Fibroblast of lung (primary cell): ENCODE data around the gene MRPL14.

Experiments
- EZH2 ChIP-seq: IDR thresholded peaks from 2 replicates; pipeline ENCODE4 v1.5.1; 2012; ENCODE audit warnings: low read length, control low read depth, mild to moderate bottlenecking; ENCODE audit errors: missing control alignments
- TF ChIP-seq, protein P1 (sequence below), 2 donors: IDR thresholded peaks in 1 of 2; conservative IDR thresholded peaks in 1 of 2; 1 replicate in 1 of 2; 2 replicates in 1 of 2; pipeline ENCODE4 v1.5.1; 2011 to 2012; ENCODE audit warnings: low read length in 2 of 2, control low read depth in 1 of 2, inconsistent platforms in 1 of 2, low read depth in 1 of 2, mild to moderate bottlenecking in 1 of 2

- TF ChIP-seq EZH2 = no peak
- TF ChIP-seq, protein P1, sequence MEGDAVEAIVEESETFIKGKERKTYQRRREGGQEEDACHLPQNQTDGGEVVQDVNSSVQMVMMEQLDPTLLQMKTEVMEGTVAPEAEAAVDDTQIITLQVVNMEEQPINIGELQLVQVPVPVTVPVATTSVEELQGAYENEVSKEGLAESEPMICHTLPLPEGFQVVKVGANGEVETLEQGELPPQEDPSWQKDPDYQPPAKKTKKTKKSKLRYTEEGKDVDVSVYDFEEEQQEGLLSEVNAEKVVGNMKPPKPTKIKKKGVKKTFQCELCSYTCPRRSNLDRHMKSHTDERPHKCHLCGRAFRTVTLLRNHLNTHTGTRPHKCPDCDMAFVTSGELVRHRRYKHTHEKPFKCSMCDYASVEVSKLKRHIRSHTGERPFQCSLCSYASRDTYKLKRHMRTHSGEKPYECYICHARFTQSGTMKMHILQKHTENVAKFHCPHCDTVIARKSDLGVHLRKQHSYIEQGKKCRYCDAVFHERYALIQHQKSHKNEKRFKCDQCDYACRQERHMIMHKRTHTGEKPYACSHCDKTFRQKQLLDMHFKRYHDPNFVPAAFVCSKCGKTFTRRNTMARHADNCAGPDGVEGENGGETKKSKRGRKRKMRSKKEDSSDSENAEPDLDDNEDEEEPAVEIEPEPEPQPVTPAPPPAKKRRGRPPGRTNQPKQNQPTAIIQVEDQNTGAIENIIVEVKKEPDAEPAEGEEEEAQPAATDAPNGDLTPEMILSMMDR (conservative IDR thresholded peaks at IDR 0.05 in 1 of 2, IDR thresholded peaks at IDR 0.05 in 1 of 2; ENCODE audit: low read depth in 1 of 2, low read length in 2 of 2) = no peak
Measured at GRCh38 chr6:44157152-44157521, 29.9 kb upstream of the MRPL14 start.
